IMR-90 (cell line): ENCODE results near the gene PSMA6.

Experiments
- BHLHE40 ChIP-seq: fragments of 150-350 bp; IDR thresholded peaks from 2 replicates; pipeline ENCODE4 v1.6.1; 2016; ENCODE audit warnings: mild to moderate bottlenecking, low read depth, low read length
- CEBPB ChIP-seq: IDR thresholded peaks from 2 replicates; pipeline ENCODE4 v1.6.1; 2012; ENCODE audit warnings: low read depth, low read length, improper control_type of control experiment
- POLR2A ChIP-seq: IDR thresholded peaks from 2 replicates; pipeline ENCODE4 v1.6.1; 2012; ENCODE audit warnings: mild to moderate bottlenecking, low read depth, low read length
- RAD21 ChIP-seq: IDR thresholded peaks from 2 replicates; pipeline ENCODE4 v1.6.1; 2012; ENCODE audit warnings: low read length, improper control_type of control experiment
- SMC3 ChIP-seq: fragments of 150-350 bp; IDR thresholded peaks from 2 replicates; pipeline ENCODE4 v1.6.1; 2016; ENCODE audit warnings: low read depth, mild to moderate bottlenecking, antibody characterized with exemption, low read length, moderate library complexity
- TF ChIP-seq, protein P1 (sequence below): conservative IDR thresholded peaks from 2 replicates; pipeline ENCODE4 v1.5.1; 2012; ENCODE audit warnings: mild to moderate bottlenecking, low read depth, low read length, improper control_type of control experiment
- TF ChIP-seq, protein P2 (sequence below): fragments of 150-350 bp; IDR thresholded peaks from 2 replicates; pipeline ENCODE4 v1.6.1; 2017; ENCODE audit warnings: mild to moderate bottlenecking, antibody characterized with exemption, low read length, low read depth

DNA sequence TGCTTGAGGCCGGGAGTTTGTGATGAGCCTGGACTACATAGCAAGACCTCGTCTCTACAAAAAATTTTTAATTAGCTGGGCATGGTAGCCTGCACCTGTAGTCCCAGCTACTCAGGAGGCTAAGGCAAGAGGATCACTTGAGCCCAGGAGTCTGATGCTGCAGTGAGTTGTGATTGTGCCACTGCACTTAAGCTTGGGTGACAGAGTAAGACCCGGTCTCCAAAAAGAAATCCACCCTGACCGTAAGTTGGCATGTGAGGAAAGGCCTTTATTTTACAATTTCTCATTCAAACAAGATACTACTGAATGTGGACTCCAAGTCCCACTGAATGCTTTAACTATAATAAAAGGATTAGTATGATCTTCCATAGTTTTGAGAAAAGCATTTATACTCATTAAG lies 27.3 kb downstream of the PSMA6 start:
- TF ChIP-seq, protein P1, sequence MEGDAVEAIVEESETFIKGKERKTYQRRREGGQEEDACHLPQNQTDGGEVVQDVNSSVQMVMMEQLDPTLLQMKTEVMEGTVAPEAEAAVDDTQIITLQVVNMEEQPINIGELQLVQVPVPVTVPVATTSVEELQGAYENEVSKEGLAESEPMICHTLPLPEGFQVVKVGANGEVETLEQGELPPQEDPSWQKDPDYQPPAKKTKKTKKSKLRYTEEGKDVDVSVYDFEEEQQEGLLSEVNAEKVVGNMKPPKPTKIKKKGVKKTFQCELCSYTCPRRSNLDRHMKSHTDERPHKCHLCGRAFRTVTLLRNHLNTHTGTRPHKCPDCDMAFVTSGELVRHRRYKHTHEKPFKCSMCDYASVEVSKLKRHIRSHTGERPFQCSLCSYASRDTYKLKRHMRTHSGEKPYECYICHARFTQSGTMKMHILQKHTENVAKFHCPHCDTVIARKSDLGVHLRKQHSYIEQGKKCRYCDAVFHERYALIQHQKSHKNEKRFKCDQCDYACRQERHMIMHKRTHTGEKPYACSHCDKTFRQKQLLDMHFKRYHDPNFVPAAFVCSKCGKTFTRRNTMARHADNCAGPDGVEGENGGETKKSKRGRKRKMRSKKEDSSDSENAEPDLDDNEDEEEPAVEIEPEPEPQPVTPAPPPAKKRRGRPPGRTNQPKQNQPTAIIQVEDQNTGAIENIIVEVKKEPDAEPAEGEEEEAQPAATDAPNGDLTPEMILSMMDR: no peak
- no peak for TF ChIP-seq POLR2A
- TF ChIP-seq CEBPB: no peak
- no peak for TF ChIP-seq SMC3
- TF ChIP-seq, protein P2, sequence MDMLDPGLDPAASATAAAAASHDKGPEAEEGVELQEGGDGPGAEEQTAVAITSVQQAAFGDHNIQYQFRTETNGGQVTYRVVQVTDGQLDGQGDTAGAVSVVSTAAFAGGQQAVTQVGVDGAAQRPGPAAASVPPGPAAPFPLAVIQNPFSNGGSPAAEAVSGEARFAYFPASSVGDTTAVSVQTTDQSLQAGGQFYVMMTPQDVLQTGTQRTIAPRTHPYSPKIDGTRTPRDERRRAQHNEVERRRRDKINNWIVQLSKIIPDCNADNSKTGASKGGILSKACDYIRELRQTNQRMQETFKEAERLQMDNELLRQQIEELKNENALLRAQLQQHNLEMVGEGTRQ: no peak
- TF ChIP-seq RAD21: no peak
- no peak for TF ChIP-seq BHLHE40
